H9 (cell line): ENCODE results near the gene CLDN22. TPM values are rescaled to one million over a fixed set of nuclear protein-coding genes. Genes with fewer than 3 reads are reported as not detected.
"Not testable (repeated sequence)": the region's sequence is repeated elsewhere in the genome, so short reads cannot be mapped to it uniquely, and the experiment has no call there.

Source experiments
- DNase-seq: peaks from one replicate; pipeline ENCODE4 v3.0.0-alpha.2; 2017
- H2AFZ ChIP-seq: one replicate; pipeline ENCODE4 v1.6.1; 2013; ENCODE audit warnings: mild to moderate bottlenecking, low read length, control low read depth, moderate library complexity
- H2AK5ac ChIP-seq: 2 replicates; pipeline ENCODE4 v1.6.1; 2013; ENCODE audit warnings: low read length, control low read depth, mixed read lengths; ENCODE audit not compliant: insufficient read length
- H2BK120ac ChIP-seq: one replicate; pipeline ENCODE4 v1.6.1; 2013; ENCODE audit warnings: low read depth, mild to moderate bottlenecking, low read length, control low read depth, inconsistent platforms; ENCODE audit not compliant: poor library complexity, severe bottlenecking
- H2BK12ac ChIP-seq: 2 replicates; pipeline ENCODE4 v1.6.1; 2013; ENCODE audit warnings: low read length, control low read depth, mixed read lengths, low read depth; ENCODE audit not compliant: insufficient read length
- H2BK15ac ChIP-seq: 2 replicates; pipeline ENCODE4 v1.6.1; 2013; ENCODE audit warnings: low read depth, low read length, control low read depth
- H2BK20ac ChIP-seq: one replicate; pipeline ENCODE4 v1.6.1; 2013; ENCODE audit warnings: low read depth, mild to moderate bottlenecking, low read length, control low read depth, inconsistent platforms; ENCODE audit not compliant: poor library complexity, severe bottlenecking
- H2BK5ac ChIP-seq: 2 replicates; pipeline ENCODE4 v1.6.1; 2013; ENCODE audit warnings: low read length, control low read depth, mixed read lengths; ENCODE audit not compliant: insufficient read length
- H3K14ac ChIP-seq: 2 replicates; pipeline ENCODE4 v1.6.1; 2013; ENCODE audit warnings: low read length, control low read depth; ENCODE audit not compliant: insufficient read depth
- H3K18ac ChIP-seq: 2 replicates; pipeline ENCODE4 v1.6.1; 2013; ENCODE audit warnings: low read depth, mild to moderate bottlenecking, mixed read lengths, low read length, control low read depth; ENCODE audit not compliant: insufficient read length
- H3K23ac ChIP-seq: 2 replicates; pipeline ENCODE4 v1.6.1; 2013; ENCODE audit warnings: low read length, control low read depth, mixed read lengths, low read depth; ENCODE audit not compliant: insufficient read length
- H3K23me2 ChIP-seq: 2 replicates; pipeline ENCODE4 v1.6.1; 2013; ENCODE audit warnings: low read depth, mild to moderate bottlenecking, mixed read lengths, low read length, control low read depth; ENCODE audit not compliant: insufficient read length, poor library complexity, severe bottlenecking
- H3K27ac ChIP-seq: 2 replicates; pipeline ENCODE4 v1.5.1; 2013; ENCODE audit warnings: low read length, control low read depth, mixed read lengths, low read depth; ENCODE audit not compliant: insufficient read length
- H3K27me3 ChIP-seq: 2 replicates; pipeline ENCODE4 v1.6.1; 2013; ENCODE audit warnings: low read length, control low read depth, inconsistent platforms; ENCODE audit not compliant: insufficient read depth
- H3K4ac ChIP-seq: 2 replicates; pipeline ENCODE4 v1.6.1; 2013; ENCODE audit warnings: low read depth, mild to moderate bottlenecking, control low read depth, inconsistent platforms, low read length, moderate library complexity
- H3K4me1 ChIP-seq: 2 replicates; pipeline ENCODE4 v1.6.1; 2013; ENCODE audit warnings: low read length, control low read depth, inconsistent platforms; ENCODE audit not compliant: insufficient read depth
- H3K4me2 ChIP-seq: 2 replicates; pipeline ENCODE4 v1.6.1; 2013; ENCODE audit warnings: low read length, control low read depth, mixed read lengths; ENCODE audit not compliant: insufficient read length, insufficient read depth
- H3K56ac ChIP-seq: 2 replicates; pipeline ENCODE4 v1.6.1; 2013; ENCODE audit warnings: low read depth, mild to moderate bottlenecking, mixed read lengths, low read length, control low read depth; ENCODE audit not compliant: insufficient read length
- H3K79me1 ChIP-seq: 2 replicates; pipeline ENCODE4 v1.6.1; 2013; ENCODE audit warnings: low read depth, mild to moderate bottlenecking, moderate library complexity, low read length, control low read depth, inconsistent platforms; ENCODE audit not compliant: insufficient read depth, poor library complexity, severe bottlenecking
- H3K79me2 ChIP-seq: 2 replicates; pipeline ENCODE4 v1.6.1; 2013; ENCODE audit warnings: low read length, control low read depth, inconsistent platforms; ENCODE audit not compliant: insufficient read depth
- H3K9ac ChIP-seq: 2 replicates; pipeline ENCODE4 v1.6.1; 2013; ENCODE audit warnings: low read length, control low read depth, mixed read lengths; ENCODE audit not compliant: insufficient read length; ENCODE audit errors: extremely low read depth
- H3K9me3 ChIP-seq: one replicate; pipeline ENCODE4 v1.6.1; 2013; ENCODE audit warnings: low read depth, low read length, inconsistent platforms; ENCODE audit not compliant: control insufficient read depth
- H3T11ph ChIP-seq: one replicate; pipeline ENCODE4 v1.6.1; 2013; ENCODE audit warnings: mild to moderate bottlenecking, low read length, control low read depth, inconsistent platforms
- H4K20me1 ChIP-seq: one replicate; pipeline ENCODE4 v1.6.1; 2013; ENCODE audit not compliant: control insufficient read depth, insufficient read length, insufficient read depth
- H4K5ac ChIP-seq: 2 replicates; pipeline ENCODE4 v1.6.1; 2013; ENCODE audit warnings: low read depth, mild to moderate bottlenecking, mixed read lengths, low read length, control low read depth; ENCODE audit not compliant: insufficient read length
- H4K8ac ChIP-seq: replicated peaks from 2 replicates; pipeline ENCODE4 v1.6.1; 2013; ENCODE audit warnings: low read length, control low read depth, mixed read lengths, low read depth; ENCODE audit not compliant: insufficient read length
- H4K91ac ChIP-seq: 2 replicates; pipeline ENCODE4 v1.6.1; 2013; ENCODE audit warnings: low read depth, mild to moderate bottlenecking, moderate library complexity, mixed read lengths, low read length, control low read depth; ENCODE audit not compliant: insufficient read length
- H3K27ac Mint-ChIP-seq, 3 experiments: 2 replicates in 2 of 3; 3 replicates in 1 of 3; pipeline ENCODE4 v1.8.0; 2020 to 2021; ENCODE audit warnings: mixed read lengths in 3 of 3, mild to moderate bottlenecking in 1 of 3, moderate library complexity in 1 of 3
- H3K27me3 Mint-ChIP-seq: 2 replicates; pipeline ENCODE4 v1.8.0; 2021; ENCODE audit warnings: low read depth, mild to moderate bottlenecking, moderate library complexity, mixed read lengths
- H3K36me3 Mint-ChIP-seq, 3 experiments: 2 replicates in 2 of 3; 3 replicates in 1 of 3; pipeline ENCODE4 v1.8.0; 2020 to 2021; ENCODE audit warnings: low read depth in 3 of 3, mixed read lengths in 3 of 3; ENCODE audit not compliant: insufficient read depth in 1 of 3
- H3K4me1 Mint-ChIP-seq, 2 experiments: 2 replicates each; pipeline ENCODE4 v1.8.0; 2020; ENCODE audit warnings: mixed read lengths in 2 of 2
- H3K4me3 Mint-ChIP-seq, 2 experiments: 2 replicates in 1 of 2; 3 replicates in 1 of 2; pipeline ENCODE4 v1.8.0; 2020 to 2021; ENCODE audit warnings: mild to moderate bottlenecking in 2 of 2, mixed read lengths in 2 of 2, moderate library complexity in 1 of 2
- H3K9me3 Mint-ChIP-seq, 2 experiments: 2 replicates in 1 of 2; 3 replicates in 1 of 2; pipeline ENCODE4 v1.8.0; 2020; ENCODE audit warnings: mild to moderate bottlenecking in 2 of 2, mixed read lengths in 2 of 2, moderate library complexity in 1 of 2
- WGBS: extraction: QIAGEN DNeasy Blood & Tissue Kit; methylation state at CpG from one replicate; pipeline ENCODE4 v1.1.7; 2013; ENCODE audit warnings: missing lambda C conversion rate, low lambda C conversion rate, mixed read lengths; ENCODE audit not compliant: insufficient read length; ENCODE audit errors: extremely low coverage; 5-methylcytosine and 5-hydroxymethylcytosine counted together
- total RNA-seq: library from RNA; stranded (reverse); gene quantifications from 2 replicates; pipeline ENCODE4 v1.2.1, GENCODE V29; 2021
- TF ChIP-seq, protein P1 (sequence below): fragments of 200-600 bp; sonication (generic); conservative IDR thresholded peaks from 3 replicates; pipeline ENCODE4 v1.8.0; 2021; ENCODE audit warnings: antibody characterized with exemption, mild to moderate bottlenecking

The CLDN22 gene
- total RNA-seq, 1 experiment from 2014 or later = not detected

DNA sequence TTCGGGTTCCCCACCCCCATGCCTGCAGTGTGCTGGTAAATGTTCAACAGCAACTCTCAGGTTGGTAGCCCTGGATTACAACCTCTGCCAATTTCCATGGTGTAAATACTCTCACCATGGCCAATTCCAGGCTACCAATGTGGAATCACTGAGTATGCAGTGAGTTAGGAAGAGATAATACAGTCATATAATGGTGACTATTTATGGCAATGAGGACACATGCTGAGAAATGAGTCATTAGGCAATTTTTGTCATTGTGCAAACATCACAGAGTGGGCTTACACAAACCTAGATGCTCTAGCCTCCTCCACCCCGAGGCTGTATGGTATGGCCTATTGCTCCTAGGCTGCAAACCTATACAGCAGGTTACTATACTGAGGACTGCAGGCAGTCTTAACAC, 6.8 kb upstream of the CLDN22 start:
- Histone ChIP-seq H3K9me3 (no peaks in the 10 kb centered on the region), H2BK15ac (no peak overlapping the region), H4K8ac (no peak overlapping the region), H2BK120ac (no peak overlapping the region), H2BK5ac (no peak overlapping the region), H4K91ac (no peak overlapping the region), H4K20me1 (no peaks in the 10 kb centered on the region), H2AK5ac (no peak overlapping the region), H3K4me2 (no peak overlapping the region), H3K18ac (no peak overlapping the region), H3K14ac (no peak overlapping the region), H2BK20ac (no peak overlapping the region), H3K4me1 (no peaks in the 10 kb centered on the region), H3K4ac (no peak overlapping the region), H4K5ac (no peak overlapping the region), H2BK12ac (no peak overlapping the region), H3K23me2 (no peaks in the 10 kb centered on the region), H3K56ac (no peak overlapping the region), H3K79me1 (no peaks in the 10 kb centered on the region), H2AFZ (no peak overlapping the region), H3K27ac (no peak overlapping the region), H3K23ac (no peak overlapping the region), H3K79me2 (no peaks in the 10 kb centered on the region), H3K9ac (no peak overlapping the region), H3K27me3 (no peaks in the 10 kb centered on the region), H3T11ph (no peak overlapping the region)
- TF ChIP-seq, protein P1, sequence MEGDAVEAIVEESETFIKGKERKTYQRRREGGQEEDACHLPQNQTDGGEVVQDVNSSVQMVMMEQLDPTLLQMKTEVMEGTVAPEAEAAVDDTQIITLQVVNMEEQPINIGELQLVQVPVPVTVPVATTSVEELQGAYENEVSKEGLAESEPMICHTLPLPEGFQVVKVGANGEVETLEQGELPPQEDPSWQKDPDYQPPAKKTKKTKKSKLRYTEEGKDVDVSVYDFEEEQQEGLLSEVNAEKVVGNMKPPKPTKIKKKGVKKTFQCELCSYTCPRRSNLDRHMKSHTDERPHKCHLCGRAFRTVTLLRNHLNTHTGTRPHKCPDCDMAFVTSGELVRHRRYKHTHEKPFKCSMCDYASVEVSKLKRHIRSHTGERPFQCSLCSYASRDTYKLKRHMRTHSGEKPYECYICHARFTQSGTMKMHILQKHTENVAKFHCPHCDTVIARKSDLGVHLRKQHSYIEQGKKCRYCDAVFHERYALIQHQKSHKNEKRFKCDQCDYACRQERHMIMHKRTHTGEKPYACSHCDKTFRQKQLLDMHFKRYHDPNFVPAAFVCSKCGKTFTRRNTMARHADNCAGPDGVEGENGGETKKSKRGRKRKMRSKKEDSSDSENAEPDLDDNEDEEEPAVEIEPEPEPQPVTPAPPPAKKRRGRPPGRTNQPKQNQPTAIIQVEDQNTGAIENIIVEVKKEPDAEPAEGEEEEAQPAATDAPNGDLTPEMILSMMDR = no peak
- Mint-ChIP-seq H3K4me3 (no peak overlapping the region), H3K36me3 (peaks cover 8 to 22% (median 20%) of the 10 kb centered on the region in 3 experiments), H3K9me3 (peaks cover 19 to 26% of the 10 kb centered on the region in 2 experiments), H3K4me1 (0 out of 4 replicates have a peak, but pooled peaks cover 0 to 2% of the 10 kb centered on the region in 2 experiments), H3K27ac (no peak overlapping the region), H3K27me3 (no peaks in the 10 kb centered on the region)
- WGBS = no CpG with 5 or more reads among the region's 2 CpGs
- DNase-seq = no peak

DNA sequence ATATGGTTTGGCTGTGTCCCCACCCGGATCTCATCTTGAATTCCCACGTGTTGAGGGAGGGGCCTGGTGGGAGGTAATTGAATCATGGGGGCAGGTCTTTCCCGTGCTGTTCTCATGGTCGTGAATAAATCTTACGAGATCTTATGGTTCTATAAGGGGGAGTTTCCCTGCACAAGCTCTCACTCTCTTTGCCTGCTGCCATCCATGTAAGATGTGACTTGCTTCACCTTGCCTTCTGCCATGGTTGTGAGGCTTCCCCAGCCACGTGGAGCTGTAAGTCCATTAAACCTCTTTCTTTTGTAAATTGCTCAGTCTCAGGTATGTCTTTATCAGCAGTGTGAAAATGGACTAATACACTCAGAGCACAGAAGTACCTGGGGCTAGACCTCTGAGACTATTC, 6.3 kb upstream of the CLDN22 start:
- H3K23ac ChIP-seq, H3T11ph ChIP-seq, H2BK20ac ChIP-seq, H2BK120ac ChIP-seq, H3K4me1 Mint-ChIP-seq, H3K79me1 ChIP-seq, H2AK5ac ChIP-seq, H3K27me3 Mint-ChIP-seq, H3K27ac ChIP-seq, H3K4me2 ChIP-seq, H3K23me2 ChIP-seq, H2BK5ac ChIP-seq, H4K20me1 ChIP-seq, H4K8ac ChIP-seq, H4K5ac ChIP-seq, H3K4me3 Mint-ChIP-seq, DNase-seq, H3K9me3 ChIP-seq, H3K4ac ChIP-seq, H3K18ac ChIP-seq, H3K4me1 ChIP-seq, H3K56ac ChIP-seq, H3K14ac ChIP-seq, H3K27me3 ChIP-seq, H3K79me2 ChIP-seq, H3K9ac ChIP-seq, H3K27ac Mint-ChIP-seq, H4K91ac ChIP-seq, H2AFZ ChIP-seq, H2BK12ac ChIP-seq, H2BK15ac ChIP-seq: not testable (repeated sequence)
- peaks cover 8 to 22% (median 21%) of the 10 kb centered on the region in 3 experiments for H3K36me3 Mint-ChIP-seq
- H3K9me3 Mint-ChIP-seq = peaks cover 19 to 26% of the 10 kb centered on the region in 2 experiments
- no CpG with 5 or more reads among the region's 6 CpGs for WGBS
